Endometrial microvascular endothelial cells (primary cell): ENCODE measurements around the gene ACOT7. TPM values are rescaled to one million over a fixed set of nuclear protein-coding genes. Genes with fewer than 3 reads are reported as not detected.
"Not testable (repeated sequence)": the region's sequence is repeated elsewhere in the genome, so short reads cannot be mapped to it uniquely, and the experiment has no call there.

Source experiments
- in situ Hi-C: cut with HindIII; loops from 2 replicates; pipeline ENCODE4 v1.10.0; 2017; ENCODE audit warnings: low sequenced_read_pairs, low pct_unique_long_range_greater_than_20kb; ENCODE audit errors: inconsistent ontology term
- total RNA-seq: library from RNA; depleted of rRNA; stranded (reverse); fragments of >200 nt; gene quantifications from one replicate; pipeline ENCODE4 v1.2.3, GENCODE V29; 2015; ENCODE audit errors: inconsistent ontology term

Gene ACOT7
- total RNA-seq, 1 donor from 2014 or later: 101 TPM

GRCh38 chr1:6234502-6235295 lies 158.9 kb downstream of the ACOT7 start:
- in situ Hi-C loops: no loop called here

- in situ Hi-C loops: no loop called here
Observed at GRCh38 chr1:6233376-6233775, 160.2 kb downstream of the ACOT7 start.

GRCh38 chr1:6225651-6226050 lies 167.9 kb downstream of the ACOT7 start:
- in situ Hi-C loops: no loop called here

GRCh38 chr1:6224718-6225117 lies 168.8 kb downstream of the ACOT7 start:
- in situ Hi-C loops: no loop called here

GRCh38 chr1:6223617-6224016 lies 169.9 kb downstream of the ACOT7 start:
- in situ Hi-C loops: no loop called here

GRCh38 chr1:6222636-6223035 lies 170.9 kb downstream of the ACOT7 start:
- in situ Hi-C loops: no loop called here

GRCh38 chr1:6221210-6221784 lies 172.3 kb downstream of the ACOT7 start:
- in situ Hi-C loops: no loop called here

GRCh38 chr1:6220236-6220635 lies 173.3 kb downstream of the ACOT7 start:
- in situ Hi-C loops: no loop called here

GRCh38 chr1:6219641-6220040 lies 173.9 kb downstream of the ACOT7 start:
- in situ Hi-C loops: not testable (repeated sequence)

GRCh38 chr1:6218375-6219164 lies 175.0 kb downstream of the ACOT7 start:
- in situ Hi-C loops: no loop called here

Other genes with a start within 250 kb of the ACOT7 start
- gene CHD5, start 213.4 kb downstream of the ACOT7 start, total RNA-seq: not detected
- gene RPL22, start 194.2 kb downstream of the ACOT7 start, total RNA-seq: 108 TPM
- 13.6 TPM for gene RNF207, start 187.6 kb downstream of the ACOT7 start, total RNA-seq
- 140 TPM for gene ICMT, start 157.8 kb downstream of the ACOT7 start, total RNA-seq
- gene HES3, start 149.6 kb downstream of the ACOT7 start, total RNA-seq: not detected
- 2.2 TPM for gene GPR153, start 132.7 kb downstream of the ACOT7 start, total RNA-seq
- 31.5 TPM for gene HES2, start 26.2 kb upstream of the ACOT7 start, total RNA-seq
- 0.46 TPM for gene ESPN, start 31.0 kb upstream of the ACOT7 start, total RNA-seq
- gene TNFRSF25, start 72.4 kb upstream of the ACOT7 start, total RNA-seq: 5.9 TPM
- 27.6 TPM for gene PLEKHG5, start 97.9 kb upstream of the ACOT7 start, total RNA-seq
- gene NOL9, start 160.7 kb upstream of the ACOT7 start, total RNA-seq: 44.9 TPM
- gene TAS1R1, start 161.5 kb upstream of the ACOT7 start, total RNA-seq: not detected
- gene ZBTB48, start 186.2 kb upstream of the ACOT7 start, total RNA-seq: 9.1 TPM
- 47.0 TPM for gene KLHL21, start 209.1 kb upstream of the ACOT7 start, total RNA-seq
- 6.9 TPM for gene PHF13, start 220.0 kb upstream of the ACOT7 start, total RNA-seq
- gene THAP3, start 231.1 kb upstream of the ACOT7 start, total RNA-seq: 30.4 TPM